GM23338 (cell line): Measurements from ENCODE around the gene ARHGEF11. TPM values are rescaled to one million over a fixed set of nuclear protein-coding genes. Genes with fewer than 3 reads are reported as not detected.

ENCODE experiments used
- ATAC-seq: fragments of 200-7000 bp; cut with Tn5 transposase; 3 replicates; pipeline ENCODE4 v1.9.1; 2020
- DNase-seq: peaks from one replicate; pipeline ENCODE4 v3.0.0-alpha.2; 2015; ENCODE audit warnings: low spot score
- H2AFZ ChIP-seq: fragments of 200-600 bp; sonication (generic); 2 replicates; pipeline ENCODE4 v1.8.0; 2016; ENCODE audit warnings: antibody characterized with exemption, mild to moderate bottlenecking, moderate library complexity
- H3F3A ChIP-seq: fragments of 200-600 bp; sonication (generic); replicated peaks from 2 replicates; pipeline ENCODE4 v1.8.0; 2017; ENCODE audit warnings: antibody characterized with exemption, mixed run types, low read depth
- H3K27ac ChIP-seq: fragments of 200-600 bp; sonication (generic); 2 replicates; pipeline ENCODE4 v1.6.1; 2016; ENCODE audit warnings: low read depth
- H3K27me3 ChIP-seq: fragments of 200-600 bp; sonication (generic); 2 replicates; pipeline ENCODE4 v1.8.0; 2016; ENCODE audit warnings: mild to moderate bottlenecking, mixed run types, moderate library complexity; ENCODE audit not compliant: insufficient read depth
- H3K36me3 ChIP-seq: fragments of 200-600 bp; sonication (generic); 2 replicates; pipeline ENCODE4 v1.8.0; 2016; ENCODE audit warnings: mild to moderate bottlenecking; ENCODE audit not compliant: insufficient read depth
- H3K4me1 ChIP-seq: fragments of 200-600 bp; sonication (generic); 2 replicates; pipeline ENCODE4 v1.8.0; 2016; ENCODE audit warnings: mild to moderate bottlenecking, moderate library complexity; ENCODE audit not compliant: insufficient read depth
- H3K4me2 ChIP-seq: fragments of 200-600 bp; sonication (generic); 2 replicates; pipeline ENCODE4 v1.7.1; 2017; ENCODE audit warnings: mixed run types
- H3K4me3 ChIP-seq: fragments of 200-600 bp; sonication (generic); 2 replicates; pipeline ENCODE4 v1.6.1; 2016; ENCODE audit warnings: mixed run types
- H3K79me2 ChIP-seq: fragments of 200-600 bp; sonication (generic); replicated peaks from 2 replicates; pipeline ENCODE4 v1.8.0; 2017; ENCODE audit warnings: mild to moderate bottlenecking; ENCODE audit not compliant: insufficient read depth
- H3K9me2 ChIP-seq: fragments of 200-600 bp; sonication (generic); 2 replicates; pipeline ENCODE4 v1.8.0; 2017; ENCODE audit not compliant: insufficient read depth
- H4K20me1 ChIP-seq: fragments of 200-600 bp; sonication (generic); replicated peaks from 2 replicates; pipeline ENCODE4 v1.8.0; 2017; ENCODE audit warnings: mild to moderate bottlenecking; ENCODE audit not compliant: insufficient read depth
- H3K27ac Mint-ChIP-seq: 2 replicates; pipeline ENCODE4 v1.8.0; 2020; ENCODE audit warnings: inconsistent platforms, mild to moderate bottlenecking, moderate library complexity, mixed read lengths
- H3K27me3 Mint-ChIP-seq: 3 replicates; pipeline ENCODE4 v1.8.0; 2022; ENCODE audit warnings: low read depth, mild to moderate bottlenecking, moderate library complexity, mixed read lengths, inconsistent platforms; ENCODE audit not compliant: insufficient read depth, poor library complexity
- H3K36me3 Mint-ChIP-seq: 3 replicates; pipeline ENCODE4 v1.8.0; 2021; ENCODE audit warnings: low read depth, mild to moderate bottlenecking, inconsistent platforms, moderate library complexity, mixed read lengths
- H3K4me1 Mint-ChIP-seq: 3 replicates; pipeline ENCODE4 v1.8.0; 2020; ENCODE audit warnings: mild to moderate bottlenecking, inconsistent platforms, mixed read lengths
- H3K4me3 Mint-ChIP-seq: 3 replicates; pipeline ENCODE4 v1.8.0; 2021; ENCODE audit warnings: moderate library complexity, mild to moderate bottlenecking, inconsistent platforms, mixed read lengths
- H3K9me3 Mint-ChIP-seq: 3 replicates; pipeline ENCODE4 v1.8.0; 2020; ENCODE audit warnings: moderate library complexity, mild to moderate bottlenecking, inconsistent platforms, mixed read lengths
- CREB1 ChIP-seq: fragments of 250-450 bp; sonication (Bioruptor Pico); IDR thresholded peaks from 2 replicates; pipeline ENCODE4 v1.5.0; 2020; ENCODE audit warnings: low read depth, mild to moderate bottlenecking, moderate library complexity
- NANOG ChIP-seq: IDR thresholded peaks from 2 replicates; pipeline ENCODE4 v1.6.1; 2016; ENCODE audit warnings: antibody characterized with exemption, borderline replicate concordance
- STAT1 ChIP-seq: IDR thresholded peaks from one replicate; pipeline ENCODE4 v1.6.1; 2016; ENCODE audit warnings: antibody characterized with exemption; ENCODE audit not compliant: unreplicated experiment
- polyA plus RNA-seq: library from polyadenylated mRNA; unstranded; fragments of >200 nt; fragmentation: Nextera tagmentation; extraction: Ambion mirVana; gene quantifications from 2 replicates; pipeline ENCODE4 v1.2.1, GENCODE V29; 2016
- total RNA-seq: library from RNA; depleted of rRNA; stranded (reverse); fragments of >200 nt; shearing (Covaris generic); gene quantifications from 2 replicates; pipeline ENCODE4 v1.2.3, GENCODE V29; 2014
- TF ChIP-seq, protein P1 (sequence below): IDR thresholded peaks from one replicate; pipeline ENCODE4 v1.6.1; 2018; ENCODE audit warnings: antibody characterized with exemption; ENCODE audit not compliant: unreplicated experiment

The ARHGEF11 gene
- total and polyA plus RNA-seq, 2 experiments from 2014 or later = 12.3 to 33.7 TPM

DNA sequence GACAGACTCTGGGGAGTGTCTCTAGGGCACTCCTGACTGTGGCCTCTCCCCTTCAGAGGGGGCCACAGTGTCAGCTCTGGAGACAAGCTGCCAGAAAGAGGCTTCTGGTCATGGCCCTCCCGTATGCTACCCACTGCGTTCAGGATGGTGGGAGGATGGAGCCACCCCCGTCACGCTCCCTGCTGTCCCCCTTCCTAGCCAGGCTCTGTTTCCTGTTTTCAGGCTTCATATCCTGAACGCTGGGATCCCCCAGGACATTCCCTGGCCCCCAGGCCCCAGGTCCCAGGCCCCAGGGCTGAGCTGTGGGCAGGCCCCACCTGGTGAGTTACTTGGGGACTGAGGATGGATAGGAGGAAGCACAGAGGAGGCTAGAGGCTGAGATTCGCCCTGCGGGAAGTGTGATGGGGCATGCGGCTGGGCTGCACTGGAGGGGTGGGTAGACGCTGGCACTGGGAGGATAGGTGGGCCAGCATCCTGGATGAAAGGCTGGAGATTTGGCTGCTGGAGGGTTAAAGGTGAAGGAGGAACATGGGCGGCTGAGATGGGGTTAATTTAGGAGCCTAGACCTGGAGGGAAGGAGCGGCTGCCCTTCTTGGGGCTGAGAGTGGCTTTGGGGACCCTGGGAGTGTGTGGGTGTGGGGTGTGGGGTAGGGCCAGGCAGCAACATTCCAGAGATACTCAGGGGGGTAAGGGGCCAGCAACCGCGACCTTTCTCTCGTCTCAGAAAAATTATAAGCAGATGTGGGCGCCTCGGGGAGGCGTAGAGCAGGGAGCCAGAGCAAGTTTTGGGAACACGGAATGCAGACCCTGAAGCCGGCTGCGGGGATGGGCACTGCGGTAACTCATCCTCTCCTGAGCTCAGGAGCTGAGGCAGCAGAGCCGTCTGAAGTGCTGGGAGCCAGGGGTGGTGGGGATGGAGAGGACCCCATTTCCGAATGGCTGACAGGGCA lies 143.3 kb downstream of the ARHGEF11 start:
- Mint-ChIP-seq H3K36me3 (no peaks in the 10 kb centered on the region), H3K27ac (no peak overlapping the region), H3K27me3 (peaks cover 20% of the 10 kb centered on the region), H3K4me1 (peaks cover 20% of the 10 kb centered on the region), H3K4me3 (no peak overlapping the region), H3K9me3 (no peaks in the 10 kb centered on the region)
- Histone ChIP-seq H3F3A (no peaks in the 10 kb centered on the region), H3K36me3 (no peaks in the 10 kb centered on the region), H3K27ac (no peak overlapping the region), H3K27me3 (no peaks in the 10 kb centered on the region), H3K4me2 (no peak overlapping the region), H2AFZ (no peak overlapping the region), H4K20me1 (no peaks in the 10 kb centered on the region; the same call in 1 of the 2 replicates), H3K9me2 (no peaks in the 10 kb centered on the region), H3K79me2 (no peaks in the 10 kb centered on the region), H3K4me3 (no peak overlapping the region), H3K4me1 (0 out of 2 replicates have a peak, but pooled peaks cover 3% of the 10 kb centered on the region)
- DNase-seq (no peak), ATAC-seq (no peak; the same call in 2 of the 3 replicates)
- TF ChIP-seq CREB1 (CRISPR knock-in tag) (no peak), NANOG (no peak)

DNA sequence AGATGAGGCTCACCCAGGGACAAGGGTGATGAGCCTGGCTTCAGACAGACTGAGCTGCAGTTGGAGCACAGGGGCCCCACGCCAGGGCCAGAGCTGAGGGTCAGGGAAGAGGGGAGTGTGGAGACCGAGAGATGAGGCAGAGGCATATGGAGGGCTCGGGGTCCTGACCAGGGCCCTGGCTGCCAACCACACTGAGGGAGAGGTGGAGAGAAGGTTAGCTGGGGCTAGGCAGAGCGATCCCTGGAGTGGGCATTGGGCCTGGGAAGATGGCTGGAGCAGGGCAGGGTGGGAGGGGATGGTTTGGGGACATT lies 144.0 kb downstream of the ARHGEF11 start:
- H3K36me3 Mint-ChIP-seq = no peaks in the 10 kb centered on the region
- H3K4me1 ChIP-seq = 0 out of 2 replicates have a peak, but pooled peaks cover 3% of the 10 kb centered on the region
- no peak for DNase-seq
- no peak overlapping the region for H2AFZ ChIP-seq
- no peaks in the 10 kb centered on the region for H3F3A ChIP-seq
- no peak overlapping the region for H3K4me3 ChIP-seq
- H3K79me2 ChIP-seq = no peaks in the 10 kb centered on the region
- H3K27ac Mint-ChIP-seq = no peak overlapping the region
- no peak for TF ChIP-seq STAT1
- TF ChIP-seq, protein P1, sequence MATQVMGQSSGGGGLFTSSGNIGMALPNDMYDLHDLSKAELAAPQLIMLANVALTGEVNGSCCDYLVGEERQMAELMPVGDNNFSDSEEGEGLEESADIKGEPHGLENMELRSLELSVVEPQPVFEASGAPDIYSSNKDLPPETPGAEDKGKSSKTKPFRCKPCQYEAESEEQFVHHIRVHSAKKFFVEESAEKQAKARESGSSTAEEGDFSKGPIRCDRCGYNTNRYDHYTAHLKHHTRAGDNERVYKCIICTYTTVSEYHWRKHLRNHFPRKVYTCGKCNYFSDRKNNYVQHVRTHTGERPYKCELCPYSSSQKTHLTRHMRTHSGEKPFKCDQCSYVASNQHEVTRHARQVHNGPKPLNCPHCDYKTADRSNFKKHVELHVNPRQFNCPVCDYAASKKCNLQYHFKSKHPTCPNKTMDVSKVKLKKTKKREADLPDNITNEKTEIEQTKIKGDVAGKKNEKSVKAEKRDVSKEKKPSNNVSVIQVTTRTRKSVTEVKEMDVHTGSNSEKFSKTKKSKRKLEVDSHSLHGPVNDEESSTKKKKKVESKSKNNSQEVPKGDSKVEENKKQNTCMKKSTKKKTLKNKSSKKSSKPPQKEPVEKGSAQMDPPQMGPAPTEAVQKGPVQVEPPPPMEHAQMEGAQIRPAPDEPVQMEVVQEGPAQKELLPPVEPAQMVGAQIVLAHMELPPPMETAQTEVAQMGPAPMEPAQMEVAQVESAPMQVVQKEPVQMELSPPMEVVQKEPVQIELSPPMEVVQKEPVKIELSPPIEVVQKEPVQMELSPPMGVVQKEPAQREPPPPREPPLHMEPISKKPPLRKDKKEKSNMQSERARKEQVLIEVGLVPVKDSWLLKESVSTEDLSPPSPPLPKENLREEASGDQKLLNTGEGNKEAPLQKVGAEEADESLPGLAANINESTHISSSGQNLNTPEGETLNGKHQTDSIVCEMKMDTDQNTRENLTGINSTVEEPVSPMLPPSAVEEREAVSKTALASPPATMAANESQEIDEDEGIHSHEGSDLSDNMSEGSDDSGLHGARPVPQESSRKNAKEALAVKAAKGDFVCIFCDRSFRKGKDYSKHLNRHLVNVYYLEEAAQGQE = no peak
- no peaks in the 10 kb centered on the region for H3K36me3 ChIP-seq
- no peaks in the 10 kb centered on the region; the same call in 1 of the 2 replicates for H4K20me1 ChIP-seq
- peaks cover 17% of the 10 kb centered on the region for H3K27me3 Mint-ChIP-seq
- no peaks in the 10 kb centered on the region for H3K27me3 ChIP-seq
- ATAC-seq = no peak
- no peak overlapping the region for H3K4me3 Mint-ChIP-seq
- peaks cover 24% of the 10 kb centered on the region for H3K4me1 Mint-ChIP-seq
- H3K4me2 ChIP-seq = no peak overlapping the region
- H3K9me2 ChIP-seq = no peaks in the 10 kb centered on the region
- H3K9me3 Mint-ChIP-seq = no peaks in the 10 kb centered on the region
- no peak overlapping the region for H3K27ac ChIP-seq
